IPS-18a (cell line): ENCODE data around the gene PTPRN2.

Experiments used
- H3K27ac ChIP-seq: one replicate; pipeline ENCODE4 v1.5.1; 2013; ENCODE audit warnings: low read length
- H3K27me3 ChIP-seq: one replicate; pipeline ENCODE4 v1.6.1; 2013; ENCODE audit warnings: mild to moderate bottlenecking, low read length; ENCODE audit not compliant: control insufficient read depth, insufficient read depth
- H3K36me3 ChIP-seq: one replicate; pipeline ENCODE4 v1.6.1; 2013; ENCODE audit warnings: low read depth, low read length; ENCODE audit not compliant: control insufficient read depth
- H3K4me1 ChIP-seq: one replicate; pipeline ENCODE4 v1.6.1; 2013; ENCODE audit warnings: low read depth, low read length; ENCODE audit not compliant: control insufficient read depth
- H3K4me3 ChIP-seq: one replicate; pipeline ENCODE4 v1.5.1; 2013; ENCODE audit warnings: low read length
- H3K9ac ChIP-seq: one replicate; pipeline ENCODE4 v1.6.1; 2013; ENCODE audit warnings: mild to moderate bottlenecking, low read length, moderate library complexity
- H3K9me3 ChIP-seq: one replicate; pipeline ENCODE4 v1.6.1; 2013; ENCODE audit warnings: low read depth, low read length; ENCODE audit not compliant: control insufficient read depth

The PTPRN2 gene

DNA sequence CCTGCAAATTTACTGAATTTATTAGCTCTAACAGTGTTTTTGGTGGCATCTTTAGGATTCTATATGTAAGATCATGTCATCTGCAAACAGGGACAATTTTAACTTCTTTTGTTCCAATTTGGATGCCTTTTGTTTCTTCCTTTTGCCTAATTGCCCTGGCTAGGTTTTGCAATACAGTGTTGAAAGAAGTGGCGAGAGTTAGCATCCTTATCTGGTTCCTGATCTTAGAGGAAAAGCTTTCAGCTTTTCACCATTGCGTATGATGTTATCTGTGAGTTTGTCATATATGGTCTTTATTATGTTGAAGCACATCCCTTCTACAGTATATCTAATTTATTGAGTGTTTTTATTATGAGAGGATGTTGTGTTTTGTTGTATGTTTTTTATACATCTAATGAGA, 301.4 kb downstream of the PTPRN2 start:
- H3K4me1 ChIP-seq = no peaks in the 10 kb centered on the region
- no peak overlapping the region for H3K4me3 ChIP-seq
- no peak overlapping the region for H3K9ac ChIP-seq
- H3K27ac ChIP-seq = no peak overlapping the region
- no peaks in the 10 kb centered on the region for H3K36me3 ChIP-seq
- H3K27me3 ChIP-seq = no peaks in the 10 kb centered on the region
- H3K9me3 ChIP-seq = peaks cover 4% of the 10 kb centered on the region

GRCh38 chr7:158285383-158285770, 302.2 kb downstream of the PTPRN2 start:
- no peaks in the 10 kb centered on the region for H3K36me3 ChIP-seq
- peaks cover 4% of the 10 kb centered on the region for H3K9me3 ChIP-seq
- no peaks in the 10 kb centered on the region for H3K27me3 ChIP-seq
- H3K9ac ChIP-seq = no peak overlapping the region
- H3K4me3 ChIP-seq = no peak overlapping the region
- H3K4me1 ChIP-seq = no peaks in the 10 kb centered on the region
- no peak overlapping the region for H3K27ac ChIP-seq

GRCh38 chr7:158284617-158285382, 302.8 kb downstream of the PTPRN2 start:
- no peaks in the 10 kb centered on the region for H3K36me3 ChIP-seq
- peaks cover 4% of the 10 kb centered on the region for H3K9me3 ChIP-seq
- H3K4me1 ChIP-seq = no peaks in the 10 kb centered on the region

DNA sequence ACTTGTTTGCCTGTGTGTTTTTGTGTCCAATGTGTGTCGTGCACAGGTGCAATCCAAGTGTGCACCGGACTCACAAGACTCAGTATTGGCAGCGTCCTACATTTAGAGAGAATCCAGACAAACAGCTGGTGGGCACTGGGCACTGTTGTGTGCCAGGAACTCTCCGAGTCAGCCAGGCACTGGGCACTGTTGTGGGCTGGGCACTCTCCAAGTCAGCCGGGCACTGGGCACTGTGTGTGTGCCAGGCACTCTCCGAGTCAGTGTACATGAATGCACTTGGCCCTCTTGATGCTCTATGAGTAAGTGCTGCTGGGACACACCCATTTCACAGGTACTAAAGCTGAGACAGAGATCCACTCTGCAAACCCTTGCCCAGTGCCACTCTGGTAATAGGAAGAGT, 303.5 kb downstream of the PTPRN2 start:
- no peaks in the 10 kb centered on the region for H3K36me3 ChIP-seq

More at GRCh38 chr7:158284617-158285382, 302.8 kb downstream of the PTPRN2 start:
- no peak overlapping the region for H3K9ac ChIP-seq
- no peak overlapping the region for H3K27ac ChIP-seq
- H3K27me3 ChIP-seq = no peaks in the 10 kb centered on the region
- H3K4me3 ChIP-seq = no peak overlapping the region

DNA sequence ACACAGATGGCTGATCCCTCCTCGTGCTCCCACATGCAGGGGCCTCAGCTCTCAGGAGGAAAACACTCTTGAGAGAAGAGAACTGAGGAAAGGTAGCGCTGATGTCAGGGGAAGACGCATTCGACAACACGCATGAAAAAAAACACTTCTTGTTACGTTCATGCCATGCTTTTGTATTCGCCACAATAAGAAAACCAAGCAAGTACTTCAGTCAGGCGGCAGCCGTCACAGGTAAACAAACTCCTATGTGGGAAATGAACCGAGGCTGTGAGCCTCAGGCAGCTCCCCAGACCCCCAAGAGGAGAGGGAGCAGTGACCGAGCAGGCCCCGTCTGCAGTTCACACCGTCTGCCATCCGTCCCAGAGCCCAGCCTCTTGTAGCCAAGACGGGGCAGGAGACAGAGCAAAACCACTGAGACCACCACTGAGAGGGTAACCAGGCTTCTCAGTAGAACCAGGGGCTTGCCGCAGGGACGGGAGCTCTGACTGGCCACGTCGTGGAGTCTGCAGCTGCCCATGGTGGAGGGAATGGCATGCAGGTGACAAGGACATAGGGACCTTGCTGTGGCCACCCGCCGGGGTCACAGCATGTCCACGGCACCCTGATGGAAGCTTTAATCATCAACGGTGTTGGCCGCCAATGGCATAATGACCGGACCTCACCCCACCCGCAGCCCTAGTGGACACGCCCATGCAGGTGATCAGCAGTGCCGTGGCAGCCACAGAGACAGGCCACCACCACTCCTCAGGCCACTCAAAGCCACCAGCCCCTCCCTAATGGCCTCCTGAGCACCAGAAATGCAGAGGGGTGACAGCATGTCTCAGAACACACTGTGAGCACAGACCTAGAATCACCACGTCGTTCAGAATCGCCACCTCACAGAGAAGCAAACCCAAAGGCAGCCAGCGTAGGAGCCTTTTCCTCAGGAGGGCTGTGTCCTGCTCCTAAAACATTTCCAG, 304.3 kb downstream of the PTPRN2 start:
- no peaks in the 10 kb centered on the region for H3K36me3 ChIP-seq
- H3K4me1 ChIP-seq = no peaks in the 10 kb centered on the region
- H3K27ac ChIP-seq = no peak overlapping the region
- H3K9me3 ChIP-seq = peaks cover 4% of the 10 kb centered on the region
- no peaks in the 10 kb centered on the region for H3K27me3 ChIP-seq
- no peak overlapping the region for H3K4me3 ChIP-seq
- no peak overlapping the region for H3K9ac ChIP-seq

More for the DNA sequence above, 303.5 kb downstream of the PTPRN2 start:
- Histone ChIP-seq H3K27ac (no peak overlapping the region), H3K4me1 (no peaks in the 10 kb centered on the region), H3K4me3 (no peak overlapping the region), H3K9me3 (peaks cover 4% of the 10 kb centered on the region), H3K27me3 (no peaks in the 10 kb centered on the region), H3K9ac (no peak overlapping the region)

DNA sequence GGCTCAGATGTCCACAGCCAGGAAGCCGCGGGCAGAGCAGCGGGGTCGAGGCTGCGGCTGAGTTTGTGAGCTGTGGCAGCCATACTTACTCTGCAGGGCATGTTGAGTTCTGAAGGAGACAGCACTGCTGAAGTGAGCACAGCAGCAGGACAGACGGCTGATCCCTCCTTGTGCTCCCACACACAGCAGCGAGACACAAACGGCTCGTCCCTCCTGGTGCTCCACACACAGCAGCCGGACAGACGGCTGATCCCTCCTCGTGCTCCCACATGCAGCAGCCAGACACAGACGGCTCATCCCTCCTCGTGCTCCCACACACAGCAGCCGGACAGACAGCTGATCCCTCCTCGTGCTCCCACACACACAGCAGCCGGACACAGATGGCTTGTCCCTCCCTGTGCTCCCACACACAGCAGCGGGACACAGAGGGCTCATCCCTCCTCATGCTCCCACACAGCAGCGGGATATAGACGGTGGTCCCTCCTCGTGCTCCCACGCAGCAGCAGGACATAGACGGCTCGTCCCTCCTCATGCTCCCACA, 305.1 kb downstream of the PTPRN2 start:
- no peak overlapping the region for H3K27ac ChIP-seq
- H3K9me3 ChIP-seq = peaks cover 4% of the 10 kb centered on the region
- no peaks in the 10 kb centered on the region for H3K27me3 ChIP-seq
- H3K4me3 ChIP-seq = no peak overlapping the region
- no peaks in the 10 kb centered on the region for H3K36me3 ChIP-seq
- H3K9ac ChIP-seq = no peak overlapping the region
- H3K4me1 ChIP-seq = no peaks in the 10 kb centered on the region

GRCh38 chr7:158281441-158281840, 306.2 kb downstream of the PTPRN2 start:
- Histone ChIP-seq H3K9ac (no peak overlapping the region), H3K4me3 (no peak overlapping the region), H3K27me3 (no peaks in the 10 kb centered on the region), H3K9me3 (peaks cover 1% of the 10 kb centered on the region), H3K27ac (no peak overlapping the region), H3K4me1 (no peaks in the 10 kb centered on the region), H3K36me3 (no peaks in the 10 kb centered on the region)

GRCh38 chr7:158280448-158281144, 307.0 kb downstream of the PTPRN2 start:
- Histone ChIP-seq H3K36me3 (no peaks in the 10 kb centered on the region), H3K4me3 (no peak overlapping the region), H3K9me3 (no peaks in the 10 kb centered on the region), H3K9ac (no peak overlapping the region), H3K27ac (no peak overlapping the region), H3K27me3 (no peaks in the 10 kb centered on the region), H3K4me1 (no peaks in the 10 kb centered on the region)

DNA sequence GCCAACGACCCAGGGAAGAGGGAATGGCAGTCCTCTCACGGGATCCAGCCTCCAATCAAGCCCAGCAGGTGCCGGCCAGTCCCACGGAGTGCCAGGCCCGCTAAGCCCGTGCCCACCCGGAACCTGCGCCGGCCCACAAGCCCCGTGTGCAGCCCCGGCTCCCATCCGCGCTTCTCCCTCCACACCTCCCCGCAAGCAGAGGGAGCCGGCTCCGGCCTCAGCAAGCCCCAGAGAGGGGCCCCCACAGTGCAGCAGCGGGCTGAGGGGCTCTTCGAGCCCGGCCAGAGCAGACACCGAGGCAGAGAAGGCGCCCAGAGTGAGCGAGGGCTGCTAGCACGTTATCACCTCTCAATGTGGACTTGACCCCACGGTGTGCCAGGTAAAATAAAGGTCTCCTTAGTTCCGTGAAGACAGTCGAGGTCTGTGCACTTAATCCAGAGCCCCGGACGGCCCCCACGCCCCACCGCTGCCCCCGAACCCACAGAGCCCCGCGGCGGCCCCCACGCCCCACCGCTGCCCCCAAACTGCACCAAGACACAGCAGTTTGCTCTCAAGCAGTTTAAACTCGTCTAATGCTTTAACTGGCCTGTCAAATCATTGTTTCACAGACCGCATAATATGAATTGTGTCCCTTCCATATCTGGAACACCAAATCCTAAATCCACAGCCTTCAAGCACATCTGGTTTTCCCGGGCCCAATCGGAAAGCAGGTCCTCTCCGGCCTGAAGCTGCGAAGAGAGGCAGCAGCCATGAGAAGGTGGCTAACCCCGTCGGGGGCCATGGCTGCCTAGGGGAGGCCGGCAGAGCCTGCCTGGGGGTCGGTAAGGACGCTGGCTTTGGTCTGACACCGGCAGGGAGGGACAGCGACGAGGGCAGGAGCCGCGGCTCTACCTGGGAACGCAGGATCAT, 307.8 kb downstream of the PTPRN2 start:
- H3K27ac ChIP-seq = no peak overlapping the region
- H3K36me3 ChIP-seq = no peaks in the 10 kb centered on the region
- H3K4me3 ChIP-seq = no peak overlapping the region
- H3K9ac ChIP-seq = no peak overlapping the region
- H3K4me1 ChIP-seq = peaks cover 3% of the 10 kb centered on the region
- no peaks in the 10 kb centered on the region for H3K27me3 ChIP-seq
- H3K9me3 ChIP-seq = no peaks in the 10 kb centered on the region

GRCh38 chr7:158278745-158279320, 308.8 kb downstream of the PTPRN2 start:
- H3K27me3 ChIP-seq = no peaks in the 10 kb centered on the region
- H3K4me3 ChIP-seq = no peak overlapping the region
- peaks cover 3% of the 10 kb centered on the region for H3K4me1 ChIP-seq
- H3K9me3 ChIP-seq = no peaks in the 10 kb centered on the region
- no peaks in the 10 kb centered on the region for H3K36me3 ChIP-seq
- no peak overlapping the region for H3K9ac ChIP-seq
- no peak overlapping the region for H3K27ac ChIP-seq
